ENCODE results near the gene LARGE1. TPM values are rescaled to one million over a fixed set of nuclear protein-coding genes. Genes with fewer than 3 reads are reported as not detected.

LARGE1 gene
- total and polyA plus RNA-seq, 2 of the 13 experiments (the other 11 are each of a cell fraction or from before 2014, with no cell fraction given), result 8.4 to 11.0 TPM

- POLR2A ChIA-PET, result interaction anchor here (1.3 kb wide), 1 partner anchor 30 kb away, joined by 3 read pairs; no protein-coding TSS in a partner anchor
- Histone ChIP-seq H3K4me2 (ENCODE audit: low read depth, low read length) (no peak overlapping the region), H4K20me1 (ENCODE audit: insufficient read depth, low read length) (no peaks in the 10 kb centered on the region), H3K79me2 (ENCODE audit: insufficient read depth, low read length) (peaks cover 2% of the 10 kb centered on the region), H3K9ac (ENCODE audit: insufficient read depth, low read depth, low read length) (no peak overlapping the region), H3K36me3 (replicated peaks in 1 of 2; ENCODE audit: control insufficient read depth in 1 of 2, insufficient read depth in 2 of 2, low read length in 2 of 2) (no peaks in the 10 kb centered on the region), H3K27me3 (ENCODE audit: control insufficient read depth in 1 of 2, insufficient read depth in 2 of 2, low read length in 2 of 2) (no peaks in the 10 kb centered on the region), H3K9me3 (ENCODE audit: low read length) (no peaks in the 10 kb centered on the region), H3K4me3 (replicated peaks in 1 of 3; ENCODE audit: insufficient read depth in 1 of 3, low read depth in 2 of 3, low read length in 3 of 3) (no peak overlapping the region), H3K4me1 (ENCODE audit: insufficient read depth, low read length) (peaks cover 73% of the 10 kb centered on the region), H2AFZ (ENCODE audit: low read length) (no peak overlapping the region), H3K27ac (ENCODE audit: extremely low read length, insufficient read depth, low read length) (no peak overlapping the region)
- FAIRE-seq, result no peak
- TF ChIP-seq ZNF629 (CRISPR knock-in tag; conservative IDR thresholded peaks at IDR 0.05) (peak; percentile 67), ZNF451 (CRISPR knock-in tag; IDR thresholded peaks at IDR 0.05) (no peak)
- 94% methylated on average over 4 of the region's 4 CpGs for WGBS (ENCODE audit: low lambda C conversion rate)
- no TSS peak for BruUV-seq (replicated peaks)
- DNase-seq (ENCODE audit: low spot score), result no peak
- in situ Hi-C loops (cut with HindIII; ENCODE audit: extremely low pct_ligation_motif_present, low pct_unique_long_range_greater_than_20kb) (loop anchor here (10.0 kb wide), 1 partner anchor 265 kb away; no protein-coding TSS in a partner anchor), intact Hi-C loops (cut with micrococcal nuclease; ENCODE audit: unreplicated experiment) (loop anchor here (10.0 kb wide), 1 partner anchor 235 kb away; no protein-coding TSS in a partner anchor)
- no peak for ATAC-seq
- CTCF ChIA-PET (ENCODE audit: low intra/inter-chr PET ratio, low total read pairs), result no interaction called here
These were observed 350.2 kb downstream of the LARGE1 start for GRCh38 chr22:33570110-33570509.

GRCh38 chr22:33569559-33569958 is 350.7 kb downstream of the LARGE1 start:
- in situ Hi-C loops (cut with HindIII; ENCODE audit: extremely low pct_ligation_motif_present, low pct_unique_long_range_greater_than_20kb) (no loop called here), intact Hi-C loops (cut with micrococcal nuclease; ENCODE audit: unreplicated experiment) (no loop called here)
- H3K4me2 ChIP-seq (ENCODE audit: low read depth, low read length), result no peak overlapping the region
- DNase-seq (ENCODE audit: low spot score), result no peak
- H2AFZ ChIP-seq (ENCODE audit: low read length), result no peak overlapping the region
- H4K20me1 ChIP-seq (ENCODE audit: insufficient read depth, low read length), result no peaks in the 10 kb centered on the region
- H3K79me2 ChIP-seq (ENCODE audit: insufficient read depth, low read length), result peaks cover 2% of the 10 kb centered on the region
- no peak overlapping the region for H3K9ac ChIP-seq (ENCODE audit: insufficient read depth, low read depth, low read length)
- no peak overlapping the region for H3K4me3 ChIP-seq (replicated peaks in 1 of 3; ENCODE audit: insufficient read depth in 1 of 3, low read depth in 2 of 3, low read length in 3 of 3)
- 63% methylated on average over 3 of the region's 3 CpGs for WGBS (ENCODE audit: low lambda C conversion rate)
- TF ChIP-seq ZNF225 (CRISPR knock-in tag; IDR thresholded peaks at IDR 0.05) (no peak), FOXK2 (IDR thresholded peaks at IDR 0.05) (no peak), ZNF749 (CRISPR knock-in tag; IDR thresholded peaks at IDR 0.05; ENCODE audit: borderline replicate concordance) (no peak), MXI1 (IDR thresholded peaks at IDR 0.05; ENCODE audit: borderline replicate concordance, low read depth, low read length) (no peak), NRL (CRISPR knock-in tag; IDR thresholded peaks at IDR 0.05; ENCODE audit: borderline replicate concordance) (no peak), MXD4 (CRISPR knock-in tag; IDR thresholded peaks at IDR 0.05) (no peak), DNMT1 (CRISPR knock-in tag; IDR thresholded peaks at IDR 0.05) (no peak), SRF (IDR thresholded peaks at IDR 0.05; ENCODE audit: low read depth, low read length) (no peak)
- H3K27me3 ChIP-seq (ENCODE audit: control insufficient read depth in 1 of 2, insufficient read depth in 2 of 2, low read length in 2 of 2), result no peaks in the 10 kb centered on the region
- peaks cover 71% of the 10 kb centered on the region for H3K4me1 ChIP-seq (ENCODE audit: insufficient read depth, low read length)
- no peak for ATAC-seq
- no peak for FAIRE-seq
- no peak overlapping the region for H3K27ac ChIP-seq (ENCODE audit: extremely low read length, insufficient read depth, low read length)
- no peaks in the 10 kb centered on the region for H3K9me3 ChIP-seq (ENCODE audit: low read length)
- BruUV-seq (replicated peaks), result no TSS peak
- POLR2A ChIA-PET, result interaction anchor here (1.3 kb wide), 1 partner anchor 29 kb away, joined by 3 read pairs; no protein-coding TSS in a partner anchor
- CTCF ChIA-PET (ENCODE audit: low intra/inter-chr PET ratio, low total read pairs), result no interaction called here
- no peaks in the 10 kb centered on the region for H3K36me3 ChIP-seq (replicated peaks in 1 of 2; ENCODE audit: control insufficient read depth in 1 of 2, insufficient read depth in 2 of 2, low read length in 2 of 2)
